PC-9 (cell line): Measurements from ENCODE around the gene MYH4. TPM values are rescaled to one million over a fixed set of nuclear protein-coding genes. Genes with fewer than 3 reads are reported as not detected.

Source experiments
- BruUV-seq: library from RNA; stranded (reverse); fragments of 400-500 nt; replicated peaks from 2 replicates; lab custom pipeline; 2021; lab: Mats Ljungman, UMichigan
- CTCF ChIA-PET: fragments of 300-600 bp; sonication (Branson Sonifier 250); formaldehyde crosslinking; loops from one replicate; lab custom pipeline; 2022; ENCODE audit warnings: antibody characterized with exemption; lab: Charles Lee
- POLR2A ChIA-PET: fragments of 300-600 bp; sonication (Branson Sonifier 250); formaldehyde crosslinking; loops from one replicate; lab custom pipeline; 2022; ENCODE audit warnings: antibody characterized with exemption; ENCODE audit not compliant: unreplicated experiment; lab: Charles Lee
- DNase-seq, 2 experiments: peaks; one replicate each; pipeline versions ENCODE4 v3.0.0 to v3.0.0-alpha.2; 2015 to 2022; ENCODE audit warnings: mixed read lengths in 1 of 2
- H2AFZ ChIP-seq: fragments of 200-600 bp; sonication (generic); 2 replicates; pipeline ENCODE4 v1.8.1; 2017; ENCODE audit warnings: antibody characterized with exemption
- H3F3A ChIP-seq: fragments of 200-600 bp; sonication (generic); 2 replicates; pipeline ENCODE4 v1.8.1; 2017; ENCODE audit warnings: antibody characterized with exemption, mild to moderate bottlenecking, low read depth; ENCODE audit not compliant: insufficient read depth
- H3K27ac ChIP-seq: fragments of 200-600 bp; sonication (generic); 2 replicates; pipeline ENCODE4 v1.6.1; 2016; ENCODE audit warnings: mixed run types
- H3K27me3 ChIP-seq: fragments of 200-600 bp; sonication (generic); 2 replicates; pipeline ENCODE4 v1.6.1; 2016; ENCODE audit warnings: low read depth, mixed run types; ENCODE audit not compliant: insufficient read depth
- H3K36me3 ChIP-seq: fragments of 200-600 bp; sonication (generic); 2 replicates; pipeline ENCODE4 v1.6.1; 2016; ENCODE audit warnings: low read depth, mixed run types
- H3K4me1 ChIP-seq: fragments of 200-600 bp; sonication (generic); replicated peaks from 2 replicates; pipeline ENCODE4 v1.6.1; 2016; ENCODE audit warnings: mixed run types; ENCODE audit not compliant: insufficient read depth
- H3K4me2 ChIP-seq: fragments of 200-600 bp; sonication (generic); 2 replicates; pipeline ENCODE4 v1.6.1; 2017; ENCODE audit warnings: mixed run types
- H3K4me3 ChIP-seq: fragments of 200-600 bp; sonication (generic); 2 replicates; pipeline ENCODE4 v1.6.1; 2016; ENCODE audit warnings: mixed run types
- H3K79me2 ChIP-seq: fragments of 200-600 bp; sonication (generic); 2 replicates; pipeline ENCODE4 v1.6.1; 2017; ENCODE audit warnings: low read depth, mixed run types
- H3K9me2 ChIP-seq: fragments of 200-600 bp; sonication (generic); 2 replicates; pipeline ENCODE4 v1.8.1; 2017; ENCODE audit warnings: mild to moderate bottlenecking; ENCODE audit not compliant: insufficient read depth
- H3K9me3 ChIP-seq: fragments of 200-600 bp; sonication (generic); 2 replicates; pipeline ENCODE4 v1.8.1; 2016; ENCODE audit warnings: low read depth; ENCODE audit not compliant: insufficient read depth
- H4K20me1 ChIP-seq: fragments of 200-600 bp; sonication (generic); 2 replicates; pipeline ENCODE4 v1.8.1; 2017; ENCODE audit not compliant: insufficient read depth
- CTCF ChIP-seq: fragments of 200-600 bp; sonication (generic); conservative IDR thresholded peaks from 2 replicates; pipeline ENCODE4 v1.6.1; 2017; ENCODE audit warnings: mixed run types, antibody characterized with exemption, mild to moderate bottlenecking, moderate library complexity
- EZH2 ChIP-seq: fragments of 200-600 bp; sonication (generic); IDR thresholded peaks from 2 replicates; pipeline ENCODE4 v1.8.0; 2017; ENCODE audit warnings: antibody characterized with exemption, low read depth
- intact Hi-C: fragments of 100-400 bp; cut with micrococcal nuclease; formaldehyde crosslinking; loops from one replicate; pipeline ENCODE4 v1.10.0; 2022; ENCODE audit not compliant: unreplicated experiment
- total RNA-seq: library from RNA; stranded (reverse); gene quantifications from 2 replicates; pipeline ENCODE4 v1.2.3, GENCODE V29; 2021

The MYH4 gene
- total RNA-seq, 1 experiment from 2014 or later: not detected

GRCh38 chr17:10421900-10422542, 47.3 kb downstream of the MYH4 start, which contains the start of gene MYH8:
MYH8 (minus strand) TSS chr17:10421950; CDS start chr17:10420227, 1,723 bp downstream.
- POLR2A ChIA-PET: no interaction called here
- H3K4me1 ChIP-seq: no peaks in the 10 kb centered on the region

GRCh38 chr17:10421211-10421610, 48.1 kb downstream of the MYH4 start:
- H3K4me1 ChIP-seq: no peaks in the 10 kb centered on the region
- H3K36me3 ChIP-seq: no peaks in the 10 kb centered on the region
- no peak overlapping the region for H3K27ac ChIP-seq
- H3K27me3 ChIP-seq: no peaks in the 10 kb centered on the region
- H3K79me2 ChIP-seq: no peaks in the 10 kb centered on the region
- H2AFZ ChIP-seq: no peak overlapping the region
- H3K4me2 ChIP-seq: no peak overlapping the region
- TF ChIP-seq EZH2: no peak
- TF ChIP-seq CTCF: no peak
- BruUV-seq: no TSS peak
- ChIA-PET POLR2A (no interaction called here), CTCF (no interaction called here)
- intact Hi-C loops: no loop called here
- no peaks in the 10 kb centered on the region for H4K20me1 ChIP-seq
- no peaks in the 10 kb centered on the region for H3F3A ChIP-seq
- H3K9me2 ChIP-seq: no peaks in the 10 kb centered on the region
- no peak for DNase-seq
- H3K4me3 ChIP-seq: no peak overlapping the region
- H3K9me3 ChIP-seq: no peaks in the 10 kb centered on the region

More at GRCh38 chr17:10421900-10422542, 47.3 kb downstream of the MYH4 start, which contains the start of gene MYH8:
- TF ChIP-seq CTCF: no peak
- TF ChIP-seq EZH2: no peak
- CTCF ChIA-PET: no interaction called here
- Histone ChIP-seq H4K20me1 (no peaks in the 10 kb centered on the region), H3K36me3 (no peaks in the 10 kb centered on the region), H3K9me2 (no peaks in the 10 kb centered on the region), H3K27me3 (no peaks in the 10 kb centered on the region), H3K79me2 (no peaks in the 10 kb centered on the region), H3K27ac (no peak within 1 kb of the TSS), H2AFZ (no peak within 1 kb of the TSS), H3K9me3 (no peaks in the 10 kb centered on the region), H3K4me3 (no peak within 1 kb of the TSS), H3K4me2 (no peak within 1 kb of the TSS), H3F3A (no peaks in the 10 kb centered on the region)
- intact Hi-C loops: no loop called here
- DNase-seq: no peak
- BruUV-seq: no TSS peak

GRCh38 chr17:10420811-10421210, 48.5 kb downstream of the MYH4 start:
- H3K79me2 ChIP-seq: no peaks in the 10 kb centered on the region
- H3F3A ChIP-seq: no peaks in the 10 kb centered on the region
- H3K27me3 ChIP-seq: no peaks in the 10 kb centered on the region
- H2AFZ ChIP-seq: no peak overlapping the region
- H4K20me1 ChIP-seq: no peaks in the 10 kb centered on the region
- H3K9me3 ChIP-seq: no peaks in the 10 kb centered on the region
- no peak overlapping the region for H3K4me3 ChIP-seq
- intact Hi-C loops: no loop called here
- DNase-seq: no peak
- ChIA-PET CTCF (no interaction called here), POLR2A (no interaction called here)
- H3K27ac ChIP-seq: no peak overlapping the region
- H3K4me2 ChIP-seq: no peak overlapping the region
- H3K4me1 ChIP-seq: no peaks in the 10 kb centered on the region
- no peaks in the 10 kb centered on the region for H3K36me3 ChIP-seq
- H3K9me2 ChIP-seq: no peaks in the 10 kb centered on the region
- BruUV-seq: no TSS peak
- no peak for TF ChIP-seq EZH2
